ENCODE measurements around the gene LAPTM4A.

LAPTM4A gene

DNA sequence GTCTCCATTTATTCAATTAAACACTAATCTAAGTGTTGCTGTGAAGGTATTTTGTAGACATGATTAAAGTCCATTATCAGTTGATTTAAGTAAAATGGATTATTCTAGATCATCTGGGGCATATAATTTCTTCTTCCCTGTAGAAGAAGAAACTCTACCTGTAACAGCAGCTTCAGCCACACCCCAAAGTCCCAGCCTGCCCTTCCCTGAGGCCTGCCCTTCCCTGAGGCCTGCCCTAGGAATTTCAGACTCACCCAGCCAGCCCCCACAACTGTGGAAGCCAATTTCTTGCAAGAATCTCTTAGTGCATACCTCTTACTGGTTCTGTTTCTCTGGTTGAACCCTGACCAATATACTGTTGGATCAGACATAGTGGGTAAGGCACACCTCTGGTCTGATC, 13.4 kb upstream of the LAPTM4A start:
- no peak overlapping the region for H3K4me3 ChIP-seq (ENCODE audit: low read length)
- TF ChIP-seq, protein P1, sequence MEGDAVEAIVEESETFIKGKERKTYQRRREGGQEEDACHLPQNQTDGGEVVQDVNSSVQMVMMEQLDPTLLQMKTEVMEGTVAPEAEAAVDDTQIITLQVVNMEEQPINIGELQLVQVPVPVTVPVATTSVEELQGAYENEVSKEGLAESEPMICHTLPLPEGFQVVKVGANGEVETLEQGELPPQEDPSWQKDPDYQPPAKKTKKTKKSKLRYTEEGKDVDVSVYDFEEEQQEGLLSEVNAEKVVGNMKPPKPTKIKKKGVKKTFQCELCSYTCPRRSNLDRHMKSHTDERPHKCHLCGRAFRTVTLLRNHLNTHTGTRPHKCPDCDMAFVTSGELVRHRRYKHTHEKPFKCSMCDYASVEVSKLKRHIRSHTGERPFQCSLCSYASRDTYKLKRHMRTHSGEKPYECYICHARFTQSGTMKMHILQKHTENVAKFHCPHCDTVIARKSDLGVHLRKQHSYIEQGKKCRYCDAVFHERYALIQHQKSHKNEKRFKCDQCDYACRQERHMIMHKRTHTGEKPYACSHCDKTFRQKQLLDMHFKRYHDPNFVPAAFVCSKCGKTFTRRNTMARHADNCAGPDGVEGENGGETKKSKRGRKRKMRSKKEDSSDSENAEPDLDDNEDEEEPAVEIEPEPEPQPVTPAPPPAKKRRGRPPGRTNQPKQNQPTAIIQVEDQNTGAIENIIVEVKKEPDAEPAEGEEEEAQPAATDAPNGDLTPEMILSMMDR (conservative IDR thresholded peaks at IDR 0.05; ENCODE audit: low read length), result no peak
- DNase-seq (ENCODE audit: low read depth), result no peak

DNA sequence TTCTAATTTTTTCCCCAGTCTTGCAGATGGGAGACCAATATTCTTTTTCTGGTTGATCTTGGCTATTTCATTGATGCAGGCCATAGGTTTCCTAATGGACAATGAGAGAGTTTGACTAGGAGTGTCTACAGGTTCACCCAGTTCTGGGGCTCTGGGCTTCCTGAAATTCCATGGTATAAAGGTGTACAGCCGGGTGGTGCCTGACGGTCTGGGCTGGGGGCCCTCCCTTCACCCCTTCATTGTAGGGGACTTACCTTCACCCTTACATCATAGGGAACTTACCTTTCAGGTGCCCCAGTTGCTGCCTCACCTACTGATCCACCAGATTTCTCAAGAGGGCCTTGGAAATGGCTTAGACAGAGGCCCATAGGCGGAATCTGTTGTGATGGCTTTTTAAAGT, 13.0 kb upstream of the LAPTM4A start:
- DNase-seq (ENCODE audit: low read depth), result no peak
- TF ChIP-seq, protein P1 (conservative IDR thresholded peaks at IDR 0.05; ENCODE audit: low read length), result no peak
- H3K4me3 ChIP-seq (ENCODE audit: low read length), result no peak overlapping the region

DNA sequence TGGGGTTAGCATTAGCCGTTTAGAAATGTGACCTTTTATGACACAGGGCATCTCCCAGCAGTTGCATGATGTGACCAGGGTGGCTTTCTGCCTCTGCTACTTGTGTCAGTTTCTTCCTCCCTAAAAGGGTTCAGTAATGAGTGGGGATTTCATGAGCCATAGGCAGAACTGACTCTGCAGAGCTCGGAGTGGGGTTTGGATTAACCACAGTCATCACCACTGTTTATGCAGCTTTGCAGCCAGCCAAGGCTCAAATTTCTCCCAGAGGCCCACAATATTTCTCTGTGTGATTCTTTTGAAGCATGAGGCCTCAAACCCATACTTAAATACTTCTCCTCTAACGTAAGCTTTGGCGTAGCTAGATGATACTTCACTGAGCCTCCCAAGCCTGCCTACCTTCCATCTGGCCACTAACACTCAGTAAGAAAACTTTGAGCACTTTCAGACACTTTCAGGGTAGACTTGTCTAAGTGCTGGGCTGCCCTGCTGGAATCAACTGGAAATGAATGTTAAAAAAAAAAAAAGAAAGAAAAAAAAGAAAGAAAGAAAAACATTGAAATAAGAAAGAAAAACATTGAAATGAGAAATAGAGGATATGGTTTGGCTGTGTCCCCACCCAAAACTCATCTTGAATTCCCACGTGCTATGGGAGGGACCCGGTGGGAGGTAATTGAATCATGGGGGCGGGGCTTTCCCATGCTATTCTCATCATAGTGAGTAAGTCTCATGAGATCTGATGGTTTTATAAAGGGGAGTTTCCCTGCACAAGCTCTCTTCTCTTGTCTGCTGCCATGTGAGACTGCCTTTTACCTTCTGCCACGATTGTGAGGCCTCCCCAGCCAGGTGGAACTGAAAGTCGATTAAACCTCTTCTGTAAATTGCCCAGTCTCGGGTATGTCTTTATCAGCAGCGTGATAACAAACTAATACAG, 11.5 kb upstream of the LAPTM4A start:
- TF ChIP-seq, protein P1 (conservative IDR thresholded peaks at IDR 0.05; ENCODE audit: low read length), result no peak
- DNase-seq (ENCODE audit: low read depth), result peak; percentile 95
- no peak overlapping the region for H3K4me3 ChIP-seq (ENCODE audit: low read length)

DNA sequence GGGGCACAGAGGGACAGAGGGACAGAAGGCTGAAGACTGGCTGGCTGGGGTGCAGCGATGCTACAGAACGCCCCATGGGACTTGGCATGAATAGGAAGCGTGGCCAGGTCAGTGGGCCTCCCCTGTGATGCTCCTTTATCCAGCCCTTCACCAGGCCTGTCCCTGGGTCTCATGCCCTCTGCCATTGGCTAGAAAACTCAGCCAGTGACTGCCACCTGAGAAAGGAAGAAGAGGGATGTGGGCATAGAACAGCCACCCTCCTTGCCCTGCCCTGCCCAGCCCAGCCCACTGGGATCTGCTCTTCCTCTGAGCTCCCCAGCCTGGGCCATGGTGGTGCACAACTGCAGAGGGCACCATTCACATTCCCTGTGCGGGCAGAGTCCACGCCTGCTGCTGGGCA, 10.5 kb upstream of the LAPTM4A start:
- DNase-seq (ENCODE audit: low read depth), result no peak
- TF ChIP-seq, protein P1 (conservative IDR thresholded peaks at IDR 0.05; ENCODE audit: low read length), result no peak
- H3K4me3 ChIP-seq (ENCODE audit: low read length), result no peak overlapping the region

DNA sequence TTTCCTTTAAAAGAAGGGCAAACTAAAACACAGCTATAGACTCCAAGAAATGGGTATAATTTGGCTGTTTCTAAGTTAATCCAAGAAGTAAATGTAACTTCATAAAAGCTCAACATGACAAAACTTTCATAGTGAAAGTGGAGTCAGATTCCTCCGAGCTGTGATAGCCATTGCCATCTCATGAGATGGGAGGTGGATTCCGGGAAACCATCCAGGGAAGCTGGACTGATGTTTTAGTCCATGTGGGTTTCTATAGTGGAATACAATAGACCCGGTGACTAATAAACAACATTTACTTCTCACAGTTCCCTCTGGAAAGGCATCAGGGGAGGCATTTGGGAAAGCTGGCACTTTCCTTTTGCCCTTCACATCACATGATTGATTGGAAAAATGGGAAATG, 10.0 kb upstream of the LAPTM4A start:
- H3K4me3 ChIP-seq (ENCODE audit: low read length), result no peak overlapping the region
- peak; percentile 85 for DNase-seq (ENCODE audit: low read depth)
- TF ChIP-seq, protein P1 (conservative IDR thresholded peaks at IDR 0.05; ENCODE audit: low read length), result no peak

DNA sequence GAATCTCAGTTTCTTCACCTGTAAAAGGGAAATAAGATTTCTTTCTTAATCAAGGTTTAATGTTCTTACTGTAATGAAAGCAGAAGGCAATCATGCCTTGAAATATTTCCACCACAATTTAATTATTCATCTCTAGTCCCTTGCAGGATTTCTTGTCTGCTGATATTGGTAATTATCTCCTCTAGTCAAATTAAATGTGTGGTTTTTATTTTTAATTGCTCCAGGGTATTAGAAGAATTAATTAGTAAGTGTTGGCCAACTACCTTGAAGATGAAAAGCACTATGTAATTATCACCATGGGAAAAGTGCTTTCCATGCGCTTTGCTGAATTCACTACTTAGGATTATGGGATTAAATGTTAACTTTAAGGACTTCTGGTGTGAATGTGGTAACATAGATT, 8.7 kb upstream of the LAPTM4A start:
- TF ChIP-seq, protein P1 (conservative IDR thresholded peaks at IDR 0.05; ENCODE audit: low read length), result no peak
- H3K4me3 ChIP-seq (ENCODE audit: low read length), result no peak overlapping the region

DNA sequence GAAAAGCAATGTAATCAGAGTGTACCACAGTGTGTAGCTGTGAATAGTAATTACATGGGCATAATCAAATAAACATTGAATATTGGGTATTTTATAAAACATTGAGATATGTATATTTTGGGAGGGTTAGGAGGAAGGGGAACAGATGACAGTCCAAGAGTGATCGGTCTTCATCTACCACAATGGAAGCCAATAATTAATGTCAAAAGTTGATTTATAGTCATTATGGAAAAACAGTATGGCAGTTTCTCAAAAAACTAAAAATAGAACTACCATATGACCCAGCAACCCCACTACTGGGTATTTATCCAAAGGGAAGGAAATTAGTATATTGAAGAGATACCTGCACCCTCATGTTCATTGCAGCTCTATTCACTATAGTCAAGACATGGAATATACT, 5.8 kb upstream of the LAPTM4A start:
- H3K4me3 ChIP-seq (ENCODE audit: low read length), result no peak overlapping the region
- TF ChIP-seq, protein P1 (conservative IDR thresholded peaks at IDR 0.05; ENCODE audit: low read length), result no peak
- DNase-seq (ENCODE audit: low read depth), result no peak

More for the DNA sequence above, 8.7 kb upstream of the LAPTM4A start:
- DNase-seq (ENCODE audit: low read depth), result no peak
